GM21526 (cell line): ENCODE results near the gene ADTRP.

ENCODE experiments used
- ATAC-seq: cut with Tn5 transposase; IDR thresholded peaks from one replicate; pipeline ENCODE4 v1.9.1; 2021; ENCODE audit warnings: moderate library complexity; ENCODE audit not compliant: unreplicated experiment, low FRiP score

Gene ADTRP

DNA sequence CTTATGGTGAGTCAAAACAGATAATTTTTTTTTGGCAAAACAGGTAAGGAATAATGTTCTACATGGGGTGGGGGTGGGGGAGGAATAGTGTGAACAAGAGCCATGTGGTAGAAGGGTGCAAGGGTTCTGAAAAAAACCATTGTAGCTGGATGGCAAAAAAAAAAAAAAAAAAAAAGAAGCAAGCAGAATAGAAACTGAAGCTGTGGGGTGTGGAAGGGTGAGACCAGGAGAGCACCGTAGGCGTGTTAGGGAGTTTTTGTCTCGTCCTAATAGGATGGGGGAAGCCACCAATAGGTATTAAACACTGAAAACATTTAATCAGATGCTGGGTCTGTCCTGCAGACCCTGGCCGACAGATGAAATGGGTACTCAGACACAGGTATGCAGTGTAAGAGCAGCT lies 110.1 kb downstream of the ADTRP start:
- no peak for ATAC-seq

DNA sequence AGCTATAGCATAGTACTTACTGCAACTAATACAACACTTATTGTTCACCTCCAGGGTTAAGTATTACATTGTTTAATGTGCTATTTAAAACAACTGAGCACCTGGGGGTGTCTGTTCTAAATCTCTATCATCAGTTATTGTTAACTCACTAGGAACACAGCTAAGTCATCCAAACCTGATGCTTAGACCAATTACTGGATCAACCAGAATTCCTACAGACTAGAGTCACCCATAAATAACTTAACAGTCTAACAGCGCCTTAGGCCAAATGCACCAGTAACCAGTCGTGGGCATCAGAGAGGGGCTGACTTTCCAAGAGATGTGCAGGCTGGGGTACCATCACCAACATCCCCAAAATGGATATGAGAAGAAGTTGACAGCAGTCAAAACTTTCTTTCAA lies 110.7 kb downstream of the ADTRP start:
- ATAC-seq = no peak

DNA sequence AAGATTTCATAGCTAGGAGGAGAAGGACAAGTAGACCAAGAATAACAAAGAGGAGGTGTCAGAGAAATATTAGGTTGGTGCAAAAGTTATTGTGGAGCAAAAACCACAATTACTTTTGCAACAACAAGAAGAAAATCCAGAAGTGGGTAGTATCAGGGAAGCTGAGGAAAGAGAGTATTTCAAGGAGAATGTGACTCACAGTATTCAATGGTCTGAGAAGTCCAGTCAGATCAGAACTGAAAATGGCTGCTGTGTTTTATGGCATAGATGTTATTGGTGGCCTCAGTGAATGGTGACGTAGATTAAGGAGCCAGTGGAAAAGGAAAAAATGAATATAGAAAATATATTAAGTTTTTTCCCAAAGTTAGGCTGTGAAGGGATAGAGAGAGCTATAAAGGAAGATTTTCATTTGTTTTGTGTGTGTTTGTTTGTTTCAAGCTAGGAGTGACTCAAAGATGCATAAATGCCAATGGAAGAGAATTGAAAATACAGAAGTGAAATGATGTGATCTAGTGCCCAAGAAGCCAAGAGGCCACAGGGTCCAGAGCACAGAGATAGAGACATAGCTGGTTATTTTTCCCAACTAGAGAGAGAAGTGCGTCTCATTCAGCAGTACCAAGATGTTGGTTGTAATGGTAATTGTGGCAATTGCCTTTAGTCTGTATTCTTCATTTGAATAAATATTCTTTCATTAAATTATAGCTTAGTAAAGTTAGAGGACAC lies 112.8 kb downstream of the ADTRP start:
- ATAC-seq = no peak
